ENCODE results near the gene CDC42EP3.

Gene CDC42EP3

DNA sequence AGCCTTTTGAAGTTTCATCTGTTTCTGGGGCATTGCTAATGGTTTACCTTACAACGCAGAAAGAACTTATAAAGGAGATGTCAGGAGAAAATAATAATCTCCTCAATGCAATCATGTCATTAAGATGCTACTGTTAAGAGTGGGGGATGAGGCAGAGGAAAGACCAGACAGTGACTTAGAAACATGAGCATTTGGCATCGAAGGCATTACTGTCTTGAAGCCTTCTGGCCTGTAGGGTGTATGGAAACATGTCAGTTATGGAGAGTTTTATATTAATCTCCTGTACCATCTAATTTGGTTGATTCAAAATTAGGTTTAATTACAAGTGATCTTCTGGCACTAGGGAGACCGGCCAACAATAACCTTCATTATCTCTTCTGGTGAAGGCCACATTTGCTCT lies 32.5 kb downstream of the CDC42EP3 start:
- Mint-ChIP-seq H3K9me3 (no peaks in the 10 kb centered on the region), H3K27me3 (ENCODE audit: low read depth, poor library complexity) (peaks cover 3% of the 10 kb centered on the region), H3K4me1 (no peaks in the 10 kb centered on the region), H3K4me3 (no peak overlapping the region), H3K27ac (no peak overlapping the region), H3K36me3 (ENCODE audit: low read depth) (peaks cover 23% of the 10 kb centered on the region)
- no peak for DNase-seq
- TF ChIP-seq, protein P1, sequence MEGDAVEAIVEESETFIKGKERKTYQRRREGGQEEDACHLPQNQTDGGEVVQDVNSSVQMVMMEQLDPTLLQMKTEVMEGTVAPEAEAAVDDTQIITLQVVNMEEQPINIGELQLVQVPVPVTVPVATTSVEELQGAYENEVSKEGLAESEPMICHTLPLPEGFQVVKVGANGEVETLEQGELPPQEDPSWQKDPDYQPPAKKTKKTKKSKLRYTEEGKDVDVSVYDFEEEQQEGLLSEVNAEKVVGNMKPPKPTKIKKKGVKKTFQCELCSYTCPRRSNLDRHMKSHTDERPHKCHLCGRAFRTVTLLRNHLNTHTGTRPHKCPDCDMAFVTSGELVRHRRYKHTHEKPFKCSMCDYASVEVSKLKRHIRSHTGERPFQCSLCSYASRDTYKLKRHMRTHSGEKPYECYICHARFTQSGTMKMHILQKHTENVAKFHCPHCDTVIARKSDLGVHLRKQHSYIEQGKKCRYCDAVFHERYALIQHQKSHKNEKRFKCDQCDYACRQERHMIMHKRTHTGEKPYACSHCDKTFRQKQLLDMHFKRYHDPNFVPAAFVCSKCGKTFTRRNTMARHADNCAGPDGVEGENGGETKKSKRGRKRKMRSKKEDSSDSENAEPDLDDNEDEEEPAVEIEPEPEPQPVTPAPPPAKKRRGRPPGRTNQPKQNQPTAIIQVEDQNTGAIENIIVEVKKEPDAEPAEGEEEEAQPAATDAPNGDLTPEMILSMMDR (IDR thresholded peaks at IDR 0.05): no peak

DNA sequence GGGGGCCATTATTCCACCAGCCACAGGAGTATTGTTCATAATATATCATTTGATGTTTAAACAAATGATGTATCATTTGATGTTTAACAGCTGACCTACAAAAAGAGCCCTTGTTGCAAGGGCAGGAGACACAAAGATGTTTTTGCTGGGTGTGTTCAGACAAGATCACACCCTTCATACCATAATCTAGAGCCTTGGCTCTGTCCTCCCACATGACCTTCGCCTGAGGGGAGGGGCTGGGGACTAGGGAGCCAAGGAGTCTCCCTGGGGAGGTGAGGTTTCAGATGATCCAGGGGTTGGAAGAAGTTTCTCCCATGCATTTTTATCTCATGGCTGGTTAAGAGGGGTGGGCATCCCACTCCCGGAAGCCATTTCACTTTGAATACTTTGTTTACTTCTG lies 33.5 kb downstream of the CDC42EP3 start:
- no peak overlapping the region for H3K4me3 Mint-ChIP-seq
- H3K4me1 Mint-ChIP-seq: no peaks in the 10 kb centered on the region
- peaks cover 13% of the 10 kb centered on the region for H3K36me3 Mint-ChIP-seq (ENCODE audit: low read depth)
- H3K9me3 Mint-ChIP-seq: no peaks in the 10 kb centered on the region
- H3K27ac Mint-ChIP-seq: no peak overlapping the region
- DNase-seq: no peak
- H3K27me3 Mint-ChIP-seq (ENCODE audit: low read depth, poor library complexity): peaks cover 3% of the 10 kb centered on the region
- TF ChIP-seq, protein P1 (IDR thresholded peaks at IDR 0.05): no peak

DNA sequence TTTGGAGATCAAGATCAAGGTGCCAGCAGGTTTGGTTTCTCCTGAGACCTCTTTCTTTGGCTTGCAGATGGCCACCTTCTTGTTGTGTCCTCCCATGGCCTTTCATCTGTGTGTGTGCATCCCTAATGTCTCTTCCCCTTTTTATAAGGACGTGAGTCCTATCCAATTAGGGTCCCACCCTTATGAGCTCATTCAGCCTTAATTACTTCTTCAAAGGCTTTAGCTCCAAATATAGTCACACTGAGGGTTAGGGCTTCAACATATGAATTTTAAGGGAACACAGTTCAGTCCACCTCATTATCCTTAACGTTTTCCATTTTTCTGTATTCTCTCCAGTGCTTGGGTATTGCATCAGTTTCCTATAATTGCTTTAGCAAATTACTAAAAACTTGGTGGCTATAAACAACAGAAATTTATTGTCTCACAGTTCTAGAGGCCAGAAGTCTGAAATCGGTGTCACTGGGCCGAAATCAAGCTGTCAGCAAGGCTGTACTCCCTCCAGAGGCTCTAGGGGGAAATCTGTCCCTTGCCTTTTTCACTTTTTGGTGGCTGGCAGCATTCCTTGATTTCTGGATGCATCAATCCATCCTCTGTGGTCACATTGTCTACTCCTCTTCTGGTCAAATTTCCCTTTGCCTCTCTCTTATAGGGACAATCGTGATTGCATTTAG lies 34.1 kb downstream of the CDC42EP3 start:
- Mint-ChIP-seq H3K27ac (no peak overlapping the region), H3K4me3 (no peak overlapping the region), H3K9me3 (no peaks in the 10 kb centered on the region), H3K4me1 (no peaks in the 10 kb centered on the region), H3K36me3 (ENCODE audit: low read depth) (peaks cover 8% of the 10 kb centered on the region), H3K27me3 (ENCODE audit: low read depth, poor library complexity) (peaks cover 3% of the 10 kb centered on the region)
- TF ChIP-seq, protein P1 (IDR thresholded peaks at IDR 0.05): no peak
- DNase-seq: no peak

DNA sequence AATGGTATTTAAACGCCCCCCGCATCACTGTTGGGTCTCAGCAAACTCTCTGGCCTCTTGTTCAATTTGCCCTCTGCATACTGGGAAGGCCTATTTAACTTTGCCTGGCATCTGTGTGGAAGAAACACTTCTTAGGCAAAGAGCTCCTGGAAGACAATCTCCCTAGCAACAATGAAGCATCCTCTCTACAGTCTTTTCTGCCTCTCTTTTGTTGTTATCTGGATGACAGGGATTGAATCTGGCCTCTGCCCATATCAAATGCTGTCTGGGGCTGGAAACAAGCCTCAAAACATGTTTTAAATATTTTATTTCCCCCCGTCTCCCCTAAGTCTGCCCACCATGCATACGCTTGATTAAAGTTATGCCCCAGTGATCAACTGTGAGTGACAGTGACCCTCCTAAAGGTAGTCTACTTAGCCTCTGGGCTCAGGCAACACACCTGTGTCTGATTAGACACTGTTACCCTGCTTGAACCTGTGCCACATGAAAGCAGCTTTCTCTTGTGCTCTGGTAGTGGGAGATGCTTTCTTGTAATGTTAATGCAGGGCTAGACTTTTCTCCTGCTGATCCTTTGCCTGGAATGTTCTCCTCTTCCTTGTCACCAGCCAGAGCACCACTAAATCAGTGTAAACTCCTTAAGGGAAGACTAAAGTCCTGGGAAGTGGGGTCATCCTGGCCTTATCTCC lies 34.9 kb downstream of the CDC42EP3 start:
- DNase-seq: no peak
- H3K27me3 Mint-ChIP-seq (ENCODE audit: low read depth, poor library complexity): peaks cover 3% of the 10 kb centered on the region
- peaks cover 7% of the 10 kb centered on the region for H3K36me3 Mint-ChIP-seq (ENCODE audit: low read depth)
- H3K27ac Mint-ChIP-seq: no peak overlapping the region
- H3K4me1 Mint-ChIP-seq: no peaks in the 10 kb centered on the region
- no peak overlapping the region for H3K4me3 Mint-ChIP-seq
- no peaks in the 10 kb centered on the region for H3K9me3 Mint-ChIP-seq
- TF ChIP-seq, protein P1 (IDR thresholded peaks at IDR 0.05): no peak

DNA sequence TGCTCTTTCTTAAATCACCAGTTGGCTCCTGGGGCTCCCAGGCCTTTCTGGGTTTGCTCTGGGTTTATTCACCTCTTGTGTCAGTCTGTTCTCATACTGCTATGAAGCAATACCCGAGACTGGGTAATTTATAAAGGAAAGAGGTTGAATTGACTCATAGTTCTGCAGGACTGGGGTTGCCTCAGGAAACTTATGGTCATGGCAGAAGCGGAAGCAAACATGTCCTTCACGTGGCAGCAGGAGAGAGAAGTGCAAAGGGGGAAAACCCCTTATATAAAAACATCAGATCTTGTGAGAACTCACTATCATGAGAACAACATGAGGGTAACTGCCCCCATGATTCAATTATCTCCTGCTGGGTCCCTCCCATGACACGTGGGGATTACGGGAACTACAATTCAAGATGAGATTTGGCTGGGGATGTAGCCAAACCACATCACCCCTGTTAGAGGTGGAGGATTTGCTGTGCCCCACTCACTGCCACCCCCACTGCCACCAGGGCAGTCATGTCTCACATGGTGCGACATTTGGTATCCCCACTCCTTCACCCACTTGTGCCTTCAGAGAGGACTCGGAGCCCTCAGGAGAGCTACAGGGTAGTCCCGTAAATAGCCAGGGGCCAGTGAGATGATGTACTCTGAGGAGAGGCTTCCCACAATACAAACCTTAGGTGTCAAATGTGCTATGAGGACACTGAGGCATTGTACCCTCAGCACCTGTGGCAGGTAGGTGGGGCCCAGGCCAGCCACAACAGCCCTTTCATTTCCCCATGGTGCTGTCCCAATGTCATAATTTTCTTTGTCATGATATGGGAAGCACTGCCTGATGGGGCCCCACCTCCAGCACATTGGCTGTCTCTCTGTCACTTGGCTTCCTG lies 35.7 kb downstream of the CDC42EP3 start:
- Mint-ChIP-seq H3K4me3 (no peak overlapping the region), H3K27ac (no peak overlapping the region), H3K9me3 (no peaks in the 10 kb centered on the region), H3K36me3 (ENCODE audit: low read depth) (no peaks in the 10 kb centered on the region), H3K27me3 (ENCODE audit: low read depth, poor library complexity) (peaks cover 3% of the 10 kb centered on the region), H3K4me1 (no peaks in the 10 kb centered on the region)
- DNase-seq: no peak
- TF ChIP-seq, protein P1 (IDR thresholded peaks at IDR 0.05): no peak
